22Rv1 (cell line): ENCODE measurements around the gene GPC1.

Experiments used
- H3K27ac ChIP-seq: fragments of 450-650 bp; 2 replicates; pipeline ENCODE4 v1.5.1; 2017
- ZFX ChIP-seq: fragments of 450-650 bp; IDR thresholded peaks from 2 replicates; pipeline ENCODE4 v1.6.1; 2017; ENCODE audit warnings: antibody characterized with exemption, borderline replicate concordance
- TF ChIP-seq, protein P1 (sequence below): fragments of 450-650 bp; IDR thresholded peaks from 2 replicates; pipeline ENCODE4 v1.5.1; 2017; ENCODE audit warnings: mild to moderate bottlenecking

GPC1 gene

DNA sequence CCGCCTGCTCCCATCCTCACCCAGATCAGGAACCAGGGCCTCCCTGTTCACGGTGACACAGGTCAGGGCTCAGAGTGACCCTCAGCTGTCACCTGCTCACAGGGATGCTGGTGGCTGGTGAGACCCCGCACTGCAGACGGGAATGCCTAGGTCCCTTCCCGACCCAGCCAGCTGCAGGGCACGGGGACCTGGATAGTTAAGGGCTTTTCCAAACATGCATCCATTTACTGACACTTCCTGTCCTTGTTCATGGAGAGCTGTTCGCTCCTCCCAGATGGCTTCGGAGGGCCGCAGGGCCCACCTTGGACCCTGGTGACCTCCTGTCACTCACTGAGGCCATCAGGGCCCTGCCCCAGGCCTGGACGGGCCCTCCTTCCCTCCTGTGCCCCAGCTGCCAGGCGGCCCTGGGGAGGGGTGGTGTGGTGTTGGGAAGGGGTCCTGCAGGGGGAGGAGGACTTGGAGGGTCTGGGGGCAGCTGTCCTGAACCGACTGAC, 31.7 kb downstream of the GPC1 start:
- TF ChIP-seq ZFX, result no peak
- TF ChIP-seq, protein P1, sequence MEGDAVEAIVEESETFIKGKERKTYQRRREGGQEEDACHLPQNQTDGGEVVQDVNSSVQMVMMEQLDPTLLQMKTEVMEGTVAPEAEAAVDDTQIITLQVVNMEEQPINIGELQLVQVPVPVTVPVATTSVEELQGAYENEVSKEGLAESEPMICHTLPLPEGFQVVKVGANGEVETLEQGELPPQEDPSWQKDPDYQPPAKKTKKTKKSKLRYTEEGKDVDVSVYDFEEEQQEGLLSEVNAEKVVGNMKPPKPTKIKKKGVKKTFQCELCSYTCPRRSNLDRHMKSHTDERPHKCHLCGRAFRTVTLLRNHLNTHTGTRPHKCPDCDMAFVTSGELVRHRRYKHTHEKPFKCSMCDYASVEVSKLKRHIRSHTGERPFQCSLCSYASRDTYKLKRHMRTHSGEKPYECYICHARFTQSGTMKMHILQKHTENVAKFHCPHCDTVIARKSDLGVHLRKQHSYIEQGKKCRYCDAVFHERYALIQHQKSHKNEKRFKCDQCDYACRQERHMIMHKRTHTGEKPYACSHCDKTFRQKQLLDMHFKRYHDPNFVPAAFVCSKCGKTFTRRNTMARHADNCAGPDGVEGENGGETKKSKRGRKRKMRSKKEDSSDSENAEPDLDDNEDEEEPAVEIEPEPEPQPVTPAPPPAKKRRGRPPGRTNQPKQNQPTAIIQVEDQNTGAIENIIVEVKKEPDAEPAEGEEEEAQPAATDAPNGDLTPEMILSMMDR, result no peak
- H3K27ac ChIP-seq, result no peak overlapping the region

GRCh38 chr2:240467659-240468302, 32.3 kb downstream of the GPC1 start:
- TF ChIP-seq ZFX, result no peak
- TF ChIP-seq, protein P1, result no peak
- no peak overlapping the region for H3K27ac ChIP-seq

DNA sequence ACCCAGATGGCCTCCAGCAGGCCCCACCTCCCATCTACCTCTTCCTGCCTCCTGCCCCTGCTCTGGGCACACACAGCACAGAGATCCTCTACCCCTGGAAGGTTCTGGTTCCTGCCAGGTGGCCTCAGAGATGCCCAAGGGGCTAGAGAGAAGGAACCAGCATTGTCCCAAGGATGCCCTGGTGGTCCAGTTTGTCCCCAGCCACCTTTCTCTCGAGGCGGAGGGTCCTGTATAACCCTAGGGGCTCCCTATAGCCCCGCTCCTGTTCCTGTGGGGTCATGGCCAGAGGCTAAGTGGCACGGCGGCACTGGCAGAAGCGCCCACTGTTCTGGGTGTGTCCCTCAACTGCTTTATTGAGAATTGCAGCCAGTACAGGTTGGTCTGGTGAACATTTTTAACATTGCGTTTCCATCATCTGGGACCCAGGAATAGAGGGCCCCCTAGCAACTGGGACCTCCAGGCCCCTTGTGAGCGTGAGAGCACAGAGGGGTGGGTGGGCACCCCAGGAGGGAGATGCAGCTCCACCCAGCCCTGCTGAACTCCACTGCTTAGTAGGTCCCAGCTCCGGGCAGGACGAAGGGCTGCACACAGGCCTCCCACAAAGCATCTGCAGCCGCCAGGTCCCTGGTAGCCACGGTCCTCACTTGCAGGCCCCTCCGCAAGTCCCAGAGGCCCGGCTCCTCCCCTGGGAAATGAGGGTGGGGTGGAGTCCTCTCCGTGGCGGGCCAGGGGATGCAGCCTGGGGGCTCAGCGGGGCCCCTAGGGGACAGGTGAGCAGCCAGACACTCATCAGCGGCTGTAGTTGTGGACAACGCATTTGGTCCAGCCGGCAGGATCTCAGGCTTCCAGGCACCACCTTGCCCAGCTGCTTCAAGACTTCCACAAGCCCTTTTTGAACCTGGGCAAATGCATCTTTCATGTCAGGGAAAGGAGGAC, 33.1 kb downstream of the GPC1 start:
- no peak overlapping the region for H3K27ac ChIP-seq
- TF ChIP-seq, protein P1, result no peak
- TF ChIP-seq ZFX, result no peak

DNA sequence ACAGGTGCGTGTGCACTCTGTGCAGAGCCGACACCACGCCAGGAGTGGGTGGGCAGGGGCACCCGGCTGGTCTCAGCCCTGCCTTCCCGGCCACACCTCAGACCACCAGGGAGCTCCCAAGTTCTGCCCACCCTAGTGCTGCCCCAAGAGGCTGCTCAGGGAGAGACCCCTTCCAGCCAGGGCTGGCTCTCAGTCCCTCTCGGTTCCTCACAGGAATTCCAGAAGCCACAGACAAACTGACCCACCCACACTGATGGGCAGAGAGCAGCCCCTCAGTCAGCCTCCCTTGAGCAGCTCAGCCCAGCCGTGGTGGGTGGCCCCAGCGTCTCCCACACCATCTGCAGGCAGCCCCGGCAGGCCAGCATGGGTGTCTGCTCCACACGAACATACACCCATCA, 33.8 kb downstream of the GPC1 start:
- TF ChIP-seq, protein P1, result no peak
- TF ChIP-seq ZFX, result no peak
- H3K27ac ChIP-seq, result no peak overlapping the region

DNA sequence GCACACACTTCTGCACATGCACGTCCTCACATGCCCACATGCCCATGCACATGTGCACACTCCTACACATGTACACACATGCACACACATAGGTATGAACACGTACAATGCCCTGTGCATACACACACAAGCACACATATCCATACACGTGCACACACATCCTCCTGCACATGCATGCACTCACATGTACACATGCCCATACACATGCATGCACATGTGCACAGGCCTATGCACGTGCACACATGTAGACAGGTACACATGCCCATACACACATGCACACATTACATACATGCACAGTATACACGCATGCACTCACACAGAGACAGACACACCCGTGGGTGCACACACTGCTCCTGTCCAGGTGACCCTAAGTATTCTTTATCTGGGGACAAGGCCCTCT, 34.3 kb downstream of the GPC1 start:
- no peak overlapping the region for H3K27ac ChIP-seq
- no peak for TF ChIP-seq ZFX
- TF ChIP-seq, protein P1, result no peak

GRCh38 chr2:240472078-240472790, 36.8 kb downstream of the GPC1 start:
- TF ChIP-seq, protein P1, result no peak
- no peak for TF ChIP-seq ZFX
- H3K27ac ChIP-seq, result no peak overlapping the region
